ENCODE measurements around the gene MYH15.

MYH15 gene

DNA sequence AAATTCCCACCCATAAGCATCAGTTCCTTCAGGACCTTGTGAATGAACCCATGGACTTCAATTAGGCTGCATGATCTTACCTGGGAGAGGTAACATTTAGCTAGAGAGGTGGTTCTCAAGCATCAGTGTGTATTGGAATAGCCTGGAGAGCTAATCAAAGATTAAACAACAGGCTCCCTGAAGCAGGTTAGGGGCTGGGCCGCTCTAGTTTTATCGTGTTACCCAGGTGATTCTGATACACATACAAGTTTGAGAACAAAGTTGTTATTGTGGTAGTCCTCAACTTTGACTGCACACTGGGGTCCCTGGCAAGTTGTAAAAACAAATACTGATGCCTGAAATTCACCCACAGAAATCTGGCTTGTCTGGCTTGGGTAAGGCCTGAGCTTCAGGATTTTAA, 31.2 kb downstream of the MYH15 start:
- Histone ChIP-seq H2AK5ac (ENCODE audit: low read depth, low read length) (no peak overlapping the region), H2BK12ac (ENCODE audit: low read length) (no peak overlapping the region), H3K9me3 (replicated peaks in 1 of 2; ENCODE audit: control insufficient read depth in 2 of 2, insufficient read depth in 1 of 2, low read depth in 1 of 2, low read length in 2 of 2) (no peaks in the 10 kb centered on the region), H2AFZ (ENCODE audit: low read length) (no peak overlapping the region), H2BK120ac (ENCODE audit: low read depth, low read length) (no peak overlapping the region), H3K18ac (ENCODE audit: low read length) (no peak overlapping the region), H3K9ac (ENCODE audit: low read depth, low read length, poor library complexity) (no peak overlapping the region), H3K27ac (replicated peaks; ENCODE audit: low read length) (no peak overlapping the region), H3K27me3 (ENCODE audit: control insufficient read depth in 3 of 3, insufficient read depth in 3 of 3, low read depth in 1 of 3, low read length in 3 of 3) (no peaks in the 10 kb centered on the region), H3K4me3 (ENCODE audit: low read length in 2 of 2) (no peak overlapping the region), H3K4ac (ENCODE audit: low read length) (no peak overlapping the region), H3K36me3 (replicated peaks in 1 of 2; ENCODE audit: control insufficient read depth in 2 of 2, insufficient read depth in 2 of 2, low read length in 2 of 2) (no peaks in the 10 kb centered on the region), H4K8ac (ENCODE audit: low read depth, low read length) (no peak overlapping the region), H3K4me2 (ENCODE audit: insufficient read depth, low read length, poor library complexity, severe bottlenecking) (no peak overlapping the region), H3K14ac (ENCODE audit: low read length) (no peak overlapping the region), H4K91ac (ENCODE audit: low read depth, low read length, poor library complexity) (no peak overlapping the region), H3K79me1 (ENCODE audit: low read depth, low read length) (no peaks in the 10 kb centered on the region), H3K4me1 (ENCODE audit: control insufficient read depth in 2 of 2, insufficient read depth in 1 of 2, low read depth in 1 of 2, low read length in 2 of 2) (peaks cover 0 to 3% of the 10 kb centered on the region in 2 donors), H2BK15ac (ENCODE audit: low read length) (no peak overlapping the region), H3K23ac (ENCODE audit: low read depth, low read length, poor library complexity) (no peak overlapping the region), H2BK5ac (ENCODE audit: low read length) (no peak overlapping the region)
- DNase-seq (ENCODE audit: low spot score): no peak
- no CpG with 5 or more reads among the region's 2 CpGs for WGBS, 2 donors (ENCODE audit: extremely low coverage in 2 of 2, insufficient read length in 2 of 2, insufficient replicate concordance in 1 of 2)

DNA sequence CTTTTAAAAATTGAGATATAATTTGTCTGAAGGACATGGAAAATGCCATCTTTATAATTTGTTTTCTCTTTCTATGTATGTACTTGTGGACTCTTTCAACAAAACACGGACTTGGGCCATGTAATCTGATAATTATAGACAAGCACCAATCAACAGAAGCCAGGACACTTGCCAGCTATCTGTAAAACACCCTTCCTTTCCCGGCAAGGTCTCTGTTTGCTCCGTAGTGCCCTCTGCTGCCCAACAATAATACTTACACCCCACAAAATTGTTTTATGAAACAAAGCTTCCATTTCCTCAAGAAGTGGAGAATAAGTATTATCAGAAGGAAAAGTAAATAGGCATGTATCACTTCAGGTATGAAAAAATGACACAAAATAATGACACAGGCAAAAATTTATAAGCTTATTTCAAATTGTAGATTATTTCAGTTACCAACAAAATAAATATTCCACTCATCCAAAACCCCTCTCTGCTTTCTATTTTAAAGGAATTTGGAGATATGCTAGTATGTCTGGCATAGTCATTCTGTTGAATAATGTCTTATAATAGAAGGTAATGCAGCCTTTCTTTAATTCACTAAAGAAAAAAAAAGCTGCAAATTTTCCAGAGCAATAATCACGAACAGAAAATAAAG, 32.8 kb downstream of the MYH15 start:
- H2AK5ac ChIP-seq (ENCODE audit: low read depth, low read length): no peak overlapping the region
- H3K36me3 ChIP-seq (replicated peaks in 1 of 2; ENCODE audit: control insufficient read depth in 2 of 2, insufficient read depth in 2 of 2, low read length in 2 of 2): no peaks in the 10 kb centered on the region
- H4K8ac ChIP-seq (ENCODE audit: low read depth, low read length): no peak overlapping the region
- WGBS, 2 donors (ENCODE audit: extremely low coverage in 2 of 2, insufficient read length in 2 of 2, insufficient replicate concordance in 1 of 2): no CpG with 5 or more reads among the region's 4 CpGs
- H2BK12ac ChIP-seq (ENCODE audit: low read length): no peak overlapping the region
- H3K4me3 ChIP-seq (ENCODE audit: low read length in 2 of 2): no peak overlapping the region
- DNase-seq (ENCODE audit: low spot score): peak; percentile 41
- no peak overlapping the region for H3K4ac ChIP-seq (ENCODE audit: low read length)
- no peak overlapping the region for H3K9ac ChIP-seq (ENCODE audit: low read depth, low read length, poor library complexity)
- no peaks in the 10 kb centered on the region for H3K79me1 ChIP-seq (ENCODE audit: low read depth, low read length)
- no peak overlapping the region for H2AFZ ChIP-seq (ENCODE audit: low read length)
- H3K27me3 ChIP-seq (ENCODE audit: control insufficient read depth in 3 of 3, insufficient read depth in 3 of 3, low read depth in 1 of 3, low read length in 3 of 3): no peaks in the 10 kb centered on the region
- H3K27ac ChIP-seq (replicated peaks; ENCODE audit: low read length): no peak overlapping the region
- no peak overlapping the region for H3K4me2 ChIP-seq (ENCODE audit: insufficient read depth, low read length, poor library complexity, severe bottlenecking)
- no peak overlapping the region for H3K23ac ChIP-seq (ENCODE audit: low read depth, low read length, poor library complexity)
- no peak overlapping the region for H3K14ac ChIP-seq (ENCODE audit: low read length)
- H3K4me1 ChIP-seq (ENCODE audit: control insufficient read depth in 2 of 2, insufficient read depth in 1 of 2, low read depth in 1 of 2, low read length in 2 of 2): peaks cover 0 to 3% of the 10 kb centered on the region in 2 donors
- H2BK120ac ChIP-seq (ENCODE audit: low read depth, low read length): no peak overlapping the region
- no peak overlapping the region for H3K18ac ChIP-seq (ENCODE audit: low read length)
- no peak overlapping the region for H4K91ac ChIP-seq (ENCODE audit: low read depth, low read length, poor library complexity)
- H2BK15ac ChIP-seq (ENCODE audit: low read length): no peak overlapping the region
- H2BK5ac ChIP-seq (ENCODE audit: low read length): no peak overlapping the region
- no peaks in the 10 kb centered on the region for H3K9me3 ChIP-seq (replicated peaks in 1 of 2; ENCODE audit: control insufficient read depth in 2 of 2, insufficient read depth in 1 of 2, low read depth in 1 of 2, low read length in 2 of 2)

- H3K4me2 ChIP-seq (ENCODE audit: insufficient read depth, low read length, poor library complexity, severe bottlenecking): no peak overlapping the region
Measured at GRCh38 chr3:108475220-108475782, 35.1 kb downstream of the MYH15 start.

GRCh38 chr3:108474581-108474980, 35.8 kb downstream of the MYH15 start:
- no peak overlapping the region for H3K18ac ChIP-seq (ENCODE audit: low read length)
- no peak overlapping the region for H2AK5ac ChIP-seq (ENCODE audit: low read depth, low read length)
- H2BK120ac ChIP-seq (ENCODE audit: low read depth, low read length): no peak overlapping the region
- H2BK15ac ChIP-seq (ENCODE audit: low read length): no peak overlapping the region
- H3K23ac ChIP-seq (ENCODE audit: low read depth, low read length, poor library complexity): no peak overlapping the region
- H3K9ac ChIP-seq (ENCODE audit: low read depth, low read length, poor library complexity): no peak overlapping the region
- no peaks in the 10 kb centered on the region for H3K36me3 ChIP-seq (replicated peaks in 1 of 2; ENCODE audit: control insufficient read depth in 2 of 2, insufficient read depth in 2 of 2, low read length in 2 of 2)
- no CpG with 5 or more reads among the region's 3 CpGs for WGBS, 2 donors (ENCODE audit: extremely low coverage in 2 of 2, insufficient read length in 2 of 2, insufficient replicate concordance in 1 of 2)
- DNase-seq (ENCODE audit: low spot score): no peak
- no peak overlapping the region for H2AFZ ChIP-seq (ENCODE audit: low read length)
- H3K4me1 ChIP-seq (ENCODE audit: control insufficient read depth in 2 of 2, insufficient read depth in 1 of 2, low read depth in 1 of 2, low read length in 2 of 2): peaks cover 2 to 3% of the 10 kb centered on the region in 2 donors
- no peak overlapping the region for H4K91ac ChIP-seq (ENCODE audit: low read depth, low read length, poor library complexity)
- H3K79me1 ChIP-seq (ENCODE audit: low read depth, low read length): no peaks in the 10 kb centered on the region
- no peaks in the 10 kb centered on the region for H3K9me3 ChIP-seq (replicated peaks in 1 of 2; ENCODE audit: control insufficient read depth in 2 of 2, insufficient read depth in 1 of 2, low read depth in 1 of 2, low read length in 2 of 2)
- no peaks in the 10 kb centered on the region for H3K27me3 ChIP-seq (ENCODE audit: control insufficient read depth in 3 of 3, insufficient read depth in 3 of 3, low read depth in 1 of 3, low read length in 3 of 3)
- H2BK12ac ChIP-seq (ENCODE audit: low read length): no peak overlapping the region
- H3K4me2 ChIP-seq (ENCODE audit: insufficient read depth, low read length, poor library complexity, severe bottlenecking): no peak overlapping the region
- H3K27ac ChIP-seq (replicated peaks; ENCODE audit: low read length): no peak overlapping the region
- no peak overlapping the region for H3K4ac ChIP-seq (ENCODE audit: low read length)
- no peak overlapping the region for H2BK5ac ChIP-seq (ENCODE audit: low read length)
- H3K4me3 ChIP-seq (ENCODE audit: low read length in 2 of 2): no peak overlapping the region
- H4K8ac ChIP-seq (ENCODE audit: low read depth, low read length): no peak overlapping the region
- H3K14ac ChIP-seq (ENCODE audit: low read length): no peak overlapping the region

More at GRCh38 chr3:108475220-108475782, 35.1 kb downstream of the MYH15 start:
- no peak overlapping the region for H2AFZ ChIP-seq (ENCODE audit: low read length)
- no peak overlapping the region for H3K23ac ChIP-seq (ENCODE audit: low read depth, low read length, poor library complexity)
- no peak overlapping the region for H4K8ac ChIP-seq (ENCODE audit: low read depth, low read length)
- no peak overlapping the region for H3K27ac ChIP-seq (replicated peaks; ENCODE audit: low read length)
- no peak overlapping the region for H2BK5ac ChIP-seq (ENCODE audit: low read length)
- no peak overlapping the region for H3K4me3 ChIP-seq (ENCODE audit: low read length in 2 of 2)
- no peaks in the 10 kb centered on the region for H3K9me3 ChIP-seq (replicated peaks in 1 of 2; ENCODE audit: control insufficient read depth in 2 of 2, insufficient read depth in 1 of 2, low read depth in 1 of 2, low read length in 2 of 2)
- no peak overlapping the region for H3K14ac ChIP-seq (ENCODE audit: low read length)
- no peak overlapping the region for H4K91ac ChIP-seq (ENCODE audit: low read depth, low read length, poor library complexity)
- H3K36me3 ChIP-seq (replicated peaks in 1 of 2; ENCODE audit: control insufficient read depth in 2 of 2, insufficient read depth in 2 of 2, low read length in 2 of 2): no peaks in the 10 kb centered on the region
- H3K9ac ChIP-seq (ENCODE audit: low read depth, low read length, poor library complexity): no peak overlapping the region
- H2BK12ac ChIP-seq (ENCODE audit: low read length): no peak overlapping the region
- H3K4ac ChIP-seq (ENCODE audit: low read length): no peak overlapping the region
- no peak overlapping the region for H2AK5ac ChIP-seq (ENCODE audit: low read depth, low read length)
- no peaks in the 10 kb centered on the region for H3K27me3 ChIP-seq (ENCODE audit: control insufficient read depth in 3 of 3, insufficient read depth in 3 of 3, low read depth in 1 of 3, low read length in 3 of 3)
- no peak for DNase-seq (ENCODE audit: low spot score)
- H2BK120ac ChIP-seq (ENCODE audit: low read depth, low read length): no peak overlapping the region
- peaks cover 2 to 3% of the 10 kb centered on the region in 2 donors for H3K4me1 ChIP-seq (ENCODE audit: control insufficient read depth in 2 of 2, insufficient read depth in 1 of 2, low read depth in 1 of 2, low read length in 2 of 2)
- WGBS, 2 donors (ENCODE audit: extremely low coverage in 2 of 2, insufficient read length in 2 of 2, insufficient replicate concordance in 1 of 2): no CpG with 5 or more reads among the region's 1 CpG
- H3K79me1 ChIP-seq (ENCODE audit: low read depth, low read length): no peaks in the 10 kb centered on the region
- H3K18ac ChIP-seq (ENCODE audit: low read length): no peak overlapping the region
- H2BK15ac ChIP-seq (ENCODE audit: low read length): no peak overlapping the region
